Ramos (cell line): ENCODE measurements around the gene EPSTI1.

ENCODE experiments used
- in situ Hi-C: fragments of 300-500 bp; cut with MboI; formaldehyde crosslinking; loops from one replicate; pipeline ENCODE4 v1.14.3; 2022; ENCODE audit warnings: low sequenced_read_pairs; ENCODE audit not compliant: unreplicated experiment

EPSTI1 gene

GRCh38 chr13:42906257-42906656 is 85.8 kb downstream of the EPSTI1 start:
- in situ Hi-C loops = no loop called here

GRCh38 chr13:42905579-42905978 is 86.5 kb downstream of the EPSTI1 start:
- in situ Hi-C loops = no loop called here

GRCh38 chr13:42899266-42899665 is 92.8 kb downstream of the EPSTI1 start:
- in situ Hi-C loops = no loop called here

- in situ Hi-C loops = no loop called here
These were observed 96.3 kb downstream of the EPSTI1 start for GRCh38 chr13:42895776-42896175.

- in situ Hi-C loops = no loop called here
These were observed 97.2 kb downstream of the EPSTI1 start for GRCh38 chr13:42894765-42895243.

GRCh38 chr13:42893214-42893671 is 98.8 kb downstream of the EPSTI1 start:
- in situ Hi-C loops = no loop called here

GRCh38 chr13:42892760-42893159 is 99.3 kb downstream of the EPSTI1 start:
- in situ Hi-C loops = no loop called here

GRCh38 chr13:42891591-42891990 is 100.5 kb downstream of the EPSTI1 start:
- in situ Hi-C loops = no loop called here

- in situ Hi-C loops = no loop called here
These were observed 106.7 kb downstream of the EPSTI1 start for GRCh38 chr13:42885325-42885724.

- in situ Hi-C loops = no loop called here
These were observed 108.1 kb downstream of the EPSTI1 start for GRCh38 chr13:42883771-42884467.

- in situ Hi-C loops = no loop called here
These were observed 108.9 kb downstream of the EPSTI1 start for GRCh38 chr13:42883142-42883541.

GRCh38 chr13:42880056-42880605 is 111.9 kb downstream of the EPSTI1 start:
- in situ Hi-C loops = no loop called here

- in situ Hi-C loops = no loop called here
These were observed 113.3 kb downstream of the EPSTI1 start for GRCh38 chr13:42878721-42879120.

GRCh38 chr13:42876887-42877545 is 115.0 kb downstream of the EPSTI1 start:
- in situ Hi-C loops = no loop called here

- in situ Hi-C loops = no loop called here
These were observed 115.7 kb downstream of the EPSTI1 start for GRCh38 chr13:42876270-42876714.

- in situ Hi-C loops = no loop called here
These were observed 116.4 kb downstream of the EPSTI1 start for GRCh38 chr13:42875475-42876269.

- in situ Hi-C loops = no loop called here
These were observed 117.8 kb downstream of the EPSTI1 start for GRCh38 chr13:42874221-42874620.

GRCh38 chr13:42873081-42873480 is 119.0 kb downstream of the EPSTI1 start:
- in situ Hi-C loops = no loop called here

GRCh38 chr13:42867232-42867631 is 124.8 kb downstream of the EPSTI1 start:
- in situ Hi-C loops = no loop called here

- in situ Hi-C loops = no loop called here
These were observed 126.3 kb downstream of the EPSTI1 start for GRCh38 chr13:42865768-42866102.
